GM18868 (cell line): ENCODE results near the gene LINGO1.

ENCODE experiments used
- ATAC-seq: cut with Tn5 transposase; IDR thresholded peaks from one replicate; pipeline ENCODE4 v1.9.1; 2021; ENCODE audit warnings: mild to moderate bottlenecking, moderate library complexity; ENCODE audit not compliant: unreplicated experiment

Gene LINGO1

GRCh38 chr15:77657634-77658238, 25.0 kb upstream of the LINGO1 start:
- no peak for ATAC-seq

GRCh38 chr15:77656294-77656693, 23.6 kb upstream of the LINGO1 start:
- no peak for ATAC-seq

- ATAC-seq: no peak
These were observed 22.3 kb upstream of the LINGO1 start for GRCh38 chr15:77654975-77655374.

- no peak for ATAC-seq
These were observed 21.2 kb upstream of the LINGO1 start for GRCh38 chr15:77653832-77654480.

- ATAC-seq: no peak
These were observed 17.6 kb upstream of the LINGO1 start for GRCh38 chr15:77650265-77650664.

- ATAC-seq: no peak
These were observed 16.9 kb upstream of the LINGO1 start for GRCh38 chr15:77649610-77650009.

- ATAC-seq: no peak
These were observed 16.3 kb upstream of the LINGO1 start for GRCh38 chr15:77649017-77649416.

GRCh38 chr15:77647961-77648360, 15.2 kb upstream of the LINGO1 start:
- ATAC-seq: no peak

- ATAC-seq: no peak
These were observed 13.5 kb upstream of the LINGO1 start for GRCh38 chr15:77646104-77646694.

- ATAC-seq: no peak
These were observed 12.9 kb upstream of the LINGO1 start for GRCh38 chr15:77645602-77646001.

- no peak for ATAC-seq
These were observed 12.0 kb upstream of the LINGO1 start for GRCh38 chr15:77644543-77645247.

- no peak for ATAC-seq
These were observed 11.1 kb upstream of the LINGO1 start for GRCh38 chr15:77643764-77644163.

- ATAC-seq: no peak
These were observed 10.2 kb upstream of the LINGO1 start for GRCh38 chr15:77642793-77643430.

GRCh38 chr15:77641999-77642398, 9.3 kb upstream of the LINGO1 start:
- no peak for ATAC-seq

GRCh38 chr15:77640615-77641014, 7.9 kb upstream of the LINGO1 start:
- ATAC-seq: no peak

- no peak for ATAC-seq
These were observed 6.7 kb upstream of the LINGO1 start for GRCh38 chr15:77639431-77639830.

- no peak for ATAC-seq
These were observed 5.4 kb upstream of the LINGO1 start for GRCh38 chr15:77637851-77638692.

- ATAC-seq: no peak
These were observed 3.5 kb upstream of the LINGO1 start for GRCh38 chr15:77636209-77636608.

- ATAC-seq: no peak
These were observed 1.7 kb upstream of the LINGO1 start for GRCh38 chr15:77634266-77634962.

- ATAC-seq: no peak
These were observed 1.2 kb upstream of the LINGO1 start for GRCh38 chr15:77633913-77634265.
